GM18519 (cell line): ENCODE data around the gene SYNE2.

Source experiments
- ATAC-seq: cut with Tn5 transposase; IDR thresholded peaks from one replicate; pipeline ENCODE4 v1.9.1; 2021; ENCODE audit warnings: mild to moderate bottlenecking, moderate library complexity; ENCODE audit not compliant: unreplicated experiment, low FRiP score

Gene SYNE2

GRCh38 chr14:63956326-63956725 lies 103.5 kb downstream of the SYNE2 start:
- ATAC-seq: no peak

- no peak for ATAC-seq
These were observed 108.2 kb downstream of the SYNE2 start for GRCh38 chr14:63960926-63961567.

DNA sequence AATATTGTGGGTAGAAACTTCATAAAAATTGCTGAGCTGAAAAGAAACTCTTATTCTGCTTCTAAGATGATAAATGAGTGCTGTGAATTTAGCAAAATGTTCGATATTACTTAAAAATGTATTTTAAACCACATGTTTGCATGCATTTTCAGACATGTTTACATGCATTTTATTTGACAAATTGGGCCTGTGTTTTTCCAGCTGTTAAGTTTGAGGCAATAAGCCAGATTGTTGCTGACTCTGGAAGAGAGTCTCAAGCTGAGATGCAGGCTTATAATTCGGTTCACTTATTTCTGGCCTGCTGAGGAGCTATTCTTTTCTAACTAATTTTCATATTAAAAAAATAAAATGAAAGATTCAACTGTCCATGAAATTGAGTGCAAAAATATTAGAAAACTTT lies 110.1 kb downstream of the SYNE2 start:
- no peak for ATAC-seq

DNA sequence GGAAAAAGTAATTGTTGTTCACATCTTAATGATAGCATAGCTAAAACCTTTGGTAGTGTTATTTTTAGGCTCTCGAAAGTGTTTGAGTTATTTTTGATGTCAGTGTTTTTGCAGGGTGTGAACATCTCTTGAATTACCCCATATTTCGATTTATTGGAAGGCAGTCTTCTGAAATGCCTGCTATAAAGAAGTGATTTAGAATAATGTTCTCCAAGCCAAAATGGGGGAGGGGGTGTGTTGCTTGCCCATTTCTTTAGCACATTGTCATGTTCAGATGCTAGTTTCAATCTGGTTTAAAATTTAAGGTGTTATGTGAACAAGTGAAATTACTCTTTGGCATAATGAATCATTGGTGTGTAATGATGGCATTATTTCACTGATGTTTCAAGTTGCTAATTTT lies 110.6 kb downstream of the SYNE2 start:
- no peak for ATAC-seq

DNA sequence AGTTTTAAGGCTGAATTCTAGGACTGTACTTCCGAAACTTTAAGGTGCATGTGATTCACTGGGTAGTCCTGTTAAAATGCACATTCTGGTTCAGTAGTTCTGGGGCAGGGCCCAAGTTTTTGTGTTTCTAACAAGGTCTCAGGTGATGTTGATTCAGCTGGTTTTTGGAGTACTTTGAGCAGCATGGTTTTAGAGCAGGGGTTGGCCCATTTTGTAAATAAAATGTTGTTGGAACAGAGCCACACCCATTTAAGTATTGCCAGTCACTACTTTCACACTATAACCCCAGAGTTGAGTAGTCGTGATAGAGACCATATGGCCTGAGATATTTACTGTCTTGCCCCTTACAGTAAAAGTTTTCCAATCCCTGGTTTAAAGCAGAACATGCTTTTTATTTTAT lies 111.3 kb downstream of the SYNE2 start:
- ATAC-seq: no peak

- ATAC-seq: no peak
These were observed 113.6 kb downstream of the SYNE2 start for GRCh38 chr14:63966407-63966806.

GRCh38 chr14:63972323-63972932 lies 119.6 kb downstream of the SYNE2 start:
- peak; percentile 61 for ATAC-seq

DNA sequence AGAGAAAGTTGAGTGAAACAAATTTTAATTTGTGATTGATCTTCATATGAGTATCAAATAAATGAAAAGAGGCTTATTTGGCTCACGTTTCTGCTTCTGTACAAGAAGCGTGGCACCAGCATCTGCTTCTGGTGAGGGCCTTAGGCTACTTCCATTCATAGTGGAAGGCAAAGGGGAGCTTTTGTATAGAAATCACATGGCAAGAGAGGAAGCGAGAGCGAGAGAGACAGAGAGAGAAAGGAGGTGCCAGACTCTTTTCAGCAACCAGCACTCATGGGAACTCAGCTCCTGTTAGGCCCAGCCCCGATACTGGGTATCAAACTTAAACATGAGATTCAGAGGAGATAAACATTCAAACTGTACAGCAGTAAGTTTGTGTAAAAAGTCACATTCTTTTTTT lies 121.4 kb downstream of the SYNE2 start:
- no peak for ATAC-seq

- ATAC-seq: no peak
These were observed 128.8 kb downstream of the SYNE2 start for GRCh38 chr14:63981569-63981968.

GRCh38 chr14:63982156-63982555 lies 129.4 kb downstream of the SYNE2 start:
- ATAC-seq: no peak

DNA sequence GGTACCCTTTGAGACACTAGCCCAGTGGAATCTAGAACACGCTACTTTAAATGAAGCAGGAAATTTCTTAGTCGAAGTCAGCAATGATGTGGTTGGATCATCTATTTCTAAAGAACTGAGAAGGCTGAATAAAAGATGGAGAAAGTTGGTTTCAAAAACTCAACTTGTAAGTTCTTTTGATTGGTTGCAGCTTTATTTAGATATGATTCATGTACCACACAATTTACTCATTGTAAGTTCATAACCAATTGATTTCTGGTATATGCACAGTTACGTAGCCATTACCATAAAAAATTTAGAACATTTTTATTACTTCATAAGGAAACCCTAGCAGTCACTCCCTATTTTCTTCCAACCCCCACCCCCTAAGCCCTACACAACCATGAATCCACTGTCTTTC lies 129.8 kb downstream of the SYNE2 start:
- ATAC-seq: no peak

- no peak for ATAC-seq
These were observed 134.2 kb downstream of the SYNE2 start for GRCh38 chr14:63986789-63987533.

DNA sequence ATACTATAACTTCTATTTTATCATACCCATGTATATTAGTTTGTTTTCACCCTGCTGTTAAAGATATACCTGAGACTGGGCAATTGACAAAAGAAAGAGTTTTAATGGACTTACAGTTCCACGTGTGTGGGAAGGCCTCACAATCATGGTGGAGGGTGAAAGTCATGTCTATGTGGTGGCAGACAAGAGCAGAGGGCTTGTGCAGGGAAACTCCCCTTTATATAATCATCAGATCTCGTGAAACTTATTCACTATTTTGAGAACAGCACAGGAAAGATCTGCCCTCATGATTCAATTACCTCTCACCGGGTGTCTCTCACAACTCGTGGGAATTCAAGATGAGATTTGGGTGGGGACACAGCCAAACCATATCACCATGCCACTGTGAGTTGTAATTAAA lies 135.8 kb downstream of the SYNE2 start:
- no peak for ATAC-seq

DNA sequence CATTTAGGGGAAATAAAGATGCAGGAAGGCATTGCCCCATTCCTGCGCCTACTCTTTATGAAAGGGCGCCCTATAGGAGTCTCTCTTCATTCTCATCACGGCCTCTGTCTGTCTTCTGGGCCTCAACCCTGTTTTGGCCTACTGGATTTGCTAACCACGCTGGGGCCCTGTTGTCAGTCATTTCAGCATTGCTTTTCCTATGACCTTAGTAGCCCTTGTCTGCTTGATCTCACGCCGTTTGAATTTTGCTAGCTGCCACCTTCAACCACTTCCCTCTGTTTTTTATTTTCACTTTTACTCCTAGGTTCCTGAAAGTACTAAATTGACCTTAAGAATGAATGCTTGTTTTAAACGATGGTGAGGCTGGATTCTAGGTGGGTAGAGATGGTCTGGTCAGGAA lies 139.0 kb downstream of the SYNE2 start:
- no peak for ATAC-seq

DNA sequence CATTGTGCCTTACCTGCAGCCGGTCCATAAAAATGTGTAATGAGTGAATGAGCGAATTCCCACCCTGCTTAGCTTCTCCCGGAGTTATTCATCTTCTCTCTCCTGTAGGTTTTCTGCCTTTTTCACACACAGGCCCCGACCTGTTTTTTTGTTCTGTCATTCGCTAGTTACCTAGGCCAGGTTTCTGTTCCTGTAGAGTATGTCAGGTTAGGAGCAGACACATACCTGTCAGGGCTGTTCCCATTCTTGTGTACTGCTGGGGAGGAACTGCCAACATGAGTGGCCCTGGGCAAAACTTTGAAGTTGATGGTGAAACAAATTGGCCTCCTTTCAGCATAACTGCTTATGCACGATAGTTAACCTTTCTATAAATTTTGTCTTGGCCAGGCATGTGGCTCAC lies 140.1 kb downstream of the SYNE2 start:
- no peak for ATAC-seq

GRCh38 chr14:63993992-63994391 lies 141.2 kb downstream of the SYNE2 start:
- no peak for ATAC-seq

- no peak for ATAC-seq
These were observed 142.5 kb downstream of the SYNE2 start for GRCh38 chr14:63995285-63995684.

DNA sequence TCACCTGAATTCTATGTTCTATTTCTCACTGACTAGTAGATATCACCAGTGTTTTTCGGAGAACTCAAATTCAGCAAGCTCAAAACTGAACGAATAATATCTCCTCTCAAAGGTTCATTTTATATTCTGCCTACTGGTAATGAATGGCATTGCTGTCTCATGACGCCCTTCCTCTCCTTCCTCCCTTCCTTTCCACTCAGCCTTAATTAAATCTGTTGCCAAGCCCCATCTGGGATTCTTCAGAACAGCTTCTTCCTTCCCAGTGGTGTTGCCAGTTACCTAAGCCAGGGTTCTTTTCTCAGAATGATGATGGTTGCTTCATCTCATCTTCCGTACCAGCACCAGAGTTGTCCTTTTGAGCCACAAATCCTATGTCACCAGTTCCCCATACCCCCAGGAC lies 143.2 kb downstream of the SYNE2 start:
- no peak for ATAC-seq

- no peak for ATAC-seq
These were observed 143.9 kb downstream of the SYNE2 start for GRCh38 chr14:63996625-63997220.

DNA sequence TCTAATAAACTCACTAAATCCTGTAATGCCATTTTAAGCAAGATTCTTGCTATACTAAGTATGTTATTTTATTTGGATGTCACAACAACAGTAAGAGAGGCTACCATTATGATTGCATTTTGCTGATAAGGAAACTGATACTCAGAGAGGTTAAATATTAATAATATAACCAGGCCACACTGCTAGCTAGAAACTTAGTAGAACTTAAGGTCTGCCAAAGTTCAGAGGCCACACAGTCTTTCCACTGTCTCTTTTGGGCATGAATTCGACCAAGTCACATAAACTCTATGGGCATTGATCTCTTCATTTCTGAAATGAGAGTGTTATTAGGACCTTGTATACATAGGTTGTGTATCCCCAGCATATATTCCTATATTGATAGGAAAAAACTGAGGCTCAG lies 147.9 kb downstream of the SYNE2 start:
- no peak for ATAC-seq

DNA sequence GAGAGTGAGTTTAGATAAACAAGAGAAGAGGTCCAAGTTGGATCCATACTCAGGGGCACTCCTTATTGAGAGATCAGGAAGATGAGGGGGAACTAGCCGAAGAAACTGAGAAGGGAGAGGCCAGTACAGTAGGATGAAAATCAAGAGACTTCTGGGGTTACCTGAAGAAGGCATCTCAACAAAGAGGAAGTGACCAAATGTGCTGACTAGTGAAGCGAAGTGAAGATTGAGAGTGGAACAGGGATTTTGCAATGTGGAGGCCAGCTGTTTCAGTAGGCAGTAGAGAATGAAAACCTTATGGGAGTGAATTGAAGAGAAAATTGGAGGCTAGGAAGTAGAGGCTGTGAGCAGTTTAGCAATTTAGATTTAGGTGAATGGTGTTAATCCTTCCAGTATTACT lies 153.0 kb downstream of the SYNE2 start:
- ATAC-seq: no peak

GRCh38 chr14:64008016-64008415 lies 155.2 kb downstream of the SYNE2 start:
- ATAC-seq: no peak
